Stimulated activated CD8-positive, alpha-beta memory T cell treated with anti-CD3 and anti-CD28 coated beads, Interleukin-15, amount 100 ng/mL, for 24 hours (primary cell): ENCODE data around the gene MCF2L.

Source experiments
- DNase-seq: peaks from one replicate; pipeline ENCODE4 v3.0.0-alpha.2; 2020; ENCODE audit warnings: low read depth

The MCF2L gene

GRCh38 chr13:113031465-113031864 lies 62.5 kb downstream of the MCF2L start:
- DNase-seq: no peak

GRCh38 chr13:113032291-113032690 lies 63.3 kb downstream of the MCF2L start:
- DNase-seq: no peak

GRCh38 chr13:113033054-113033850 lies 64.2 kb downstream of the MCF2L start:
- DNase-seq: no peak

GRCh38 chr13:113034451-113035212 lies 65.6 kb downstream of the MCF2L start:
- no peak for DNase-seq

GRCh38 chr13:113035213-113035800 lies 66.3 kb downstream of the MCF2L start:
- no peak for DNase-seq

- DNase-seq: no peak
Measured at GRCh38 chr13:113036401-113036800, 67.4 kb downstream of the MCF2L start.

- no peak for DNase-seq
Measured at GRCh38 chr13:113040031-113040430, 71.0 kb downstream of the MCF2L start.

GRCh38 chr13:113040597-113041292 lies 71.7 kb downstream of the MCF2L start:
- DNase-seq: no peak

- no peak for DNase-seq
Measured at GRCh38 chr13:113041293-113041690, 72.3 kb downstream of the MCF2L start.

GRCh38 chr13:113041896-113042295 lies 72.9 kb downstream of the MCF2L start:
- no peak for DNase-seq

GRCh38 chr13:113042456-113042855 lies 73.4 kb downstream of the MCF2L start:
- no peak for DNase-seq

- DNase-seq: no peak
Measured at GRCh38 chr13:113043001-113043630, 74.1 kb downstream of the MCF2L start.

GRCh38 chr13:113043931-113044330 lies 74.9 kb downstream of the MCF2L start:
- DNase-seq: no peak

- no peak for DNase-seq
Measured at GRCh38 chr13:113044391-113045114, 75.5 kb downstream of the MCF2L start.

- DNase-seq: no peak
Measured at GRCh38 chr13:113045251-113046127, 76.5 kb downstream of the MCF2L start.

GRCh38 chr13:113046128-113046882 lies 77.3 kb downstream of the MCF2L start:
- no peak for DNase-seq

- no peak for DNase-seq
Measured at GRCh38 chr13:113046883-113047244, 77.8 kb downstream of the MCF2L start.

GRCh38 chr13:113047587-113047986 lies 78.6 kb downstream of the MCF2L start:
- no peak for DNase-seq

- DNase-seq: no peak
Measured at GRCh38 chr13:113048766-113049165, 79.8 kb downstream of the MCF2L start.
